ENCODE results near the gene PPFIA3.

PPFIA3 gene

DNA sequence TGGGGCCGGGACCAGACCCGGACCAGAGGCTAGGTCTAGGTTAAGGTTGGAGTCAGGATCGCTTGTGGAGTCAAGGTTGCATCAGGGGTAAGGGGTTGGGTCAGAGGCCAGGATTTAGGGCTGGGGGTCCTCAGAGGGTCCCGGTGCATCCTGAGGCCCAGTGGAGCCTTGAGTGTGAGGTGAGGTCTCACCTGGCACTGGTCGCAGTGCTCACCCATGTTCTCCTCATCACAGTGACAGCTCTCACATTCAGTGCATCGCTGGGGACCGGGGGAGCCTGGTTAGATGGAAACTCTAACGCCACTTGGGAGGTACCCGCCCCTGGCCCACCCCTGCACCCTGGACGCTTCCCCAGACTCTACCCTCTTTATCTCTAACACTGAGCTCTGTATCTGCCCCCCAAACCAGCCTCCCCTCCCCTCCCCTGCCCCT is 32.8 kb downstream of the PPFIA3 start:
- TF ChIP-seq CTCF (IDR thresholded peaks at IDR 0.05; ENCODE audit: insufficient read depth, low read length, poor library complexity, severe bottlenecking), result no peak
- no peaks in the 10 kb centered on the region for H3K36me3 ChIP-seq (ENCODE audit: control insufficient read depth, insufficient read depth, low read length)
- no peaks in the 10 kb centered on the region; the same call in none of the 2 replicates for H3K27me3 ChIP-seq (replicated peaks; ENCODE audit: control insufficient read depth, insufficient read depth, low read length)
- H3K4me3 ChIP-seq (replicated peaks; ENCODE audit: low read depth, low read length), result no peak overlapping the region
- no peak for DNase-seq (ENCODE audit: extremely low read depth, insufficient read length)

DNA sequence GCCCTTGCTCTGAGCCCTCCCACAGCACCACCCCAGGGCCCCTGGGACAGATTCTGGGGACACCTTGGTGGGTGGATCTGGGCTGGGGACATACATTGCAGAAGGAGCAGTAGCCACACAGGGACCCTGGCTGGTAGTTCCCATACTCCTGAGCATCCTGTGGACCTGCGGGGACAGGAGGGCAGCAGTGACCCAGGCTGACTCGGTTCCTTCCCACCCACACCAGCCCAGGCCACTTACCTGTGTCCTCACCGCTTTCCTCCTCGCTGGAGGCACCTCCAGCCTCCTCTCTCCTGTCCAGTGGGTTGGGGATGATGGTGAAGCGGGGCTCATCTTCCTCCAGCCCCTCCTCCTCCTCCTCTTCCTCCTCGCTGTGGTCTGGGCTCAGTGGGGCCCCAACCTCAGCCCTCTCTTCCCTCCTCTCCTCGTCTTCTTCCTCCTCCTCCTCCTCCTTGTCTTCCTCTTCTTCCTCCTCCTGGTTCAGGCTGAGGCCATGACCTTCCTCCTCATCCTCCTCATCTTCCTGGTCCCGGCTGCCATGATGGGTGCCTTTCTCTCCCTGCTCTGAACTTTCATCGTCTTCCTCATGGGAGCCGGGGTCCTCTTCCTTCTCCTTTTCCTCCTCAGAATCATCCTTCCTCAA is 33.9 kb downstream of the PPFIA3 start:
- Histone ChIP-seq H3K36me3 (ENCODE audit: control insufficient read depth, insufficient read depth, low read length) (no peaks in the 10 kb centered on the region), H3K4me3 (replicated peaks; ENCODE audit: low read depth, low read length) (no peak overlapping the region), H3K27me3 (replicated peaks; ENCODE audit: control insufficient read depth, insufficient read depth, low read length) (peaks cover 2% of the 10 kb centered on the region)
- no peak for TF ChIP-seq CTCF (IDR thresholded peaks at IDR 0.05; ENCODE audit: insufficient read depth, low read length, poor library complexity, severe bottlenecking)
- DNase-seq (ENCODE audit: extremely low read depth, insufficient read length), result no peak

GRCh38 chr19:49154279-49154678 is 34.9 kb downstream of the PPFIA3 start:
- TF ChIP-seq CTCF (IDR thresholded peaks at IDR 0.05; ENCODE audit: insufficient read depth, low read length, poor library complexity, severe bottlenecking), result no peak
- H3K27me3 ChIP-seq (replicated peaks; ENCODE audit: control insufficient read depth, insufficient read depth, low read length), result peaks cover 3% of the 10 kb centered on the region
- no peak overlapping the region for H3K4me3 ChIP-seq (replicated peaks; ENCODE audit: low read depth, low read length)
- no peaks in the 10 kb centered on the region for H3K36me3 ChIP-seq (ENCODE audit: control insufficient read depth, insufficient read depth, low read length)
- no peak for DNase-seq (ENCODE audit: extremely low read depth, insufficient read length)

DNA sequence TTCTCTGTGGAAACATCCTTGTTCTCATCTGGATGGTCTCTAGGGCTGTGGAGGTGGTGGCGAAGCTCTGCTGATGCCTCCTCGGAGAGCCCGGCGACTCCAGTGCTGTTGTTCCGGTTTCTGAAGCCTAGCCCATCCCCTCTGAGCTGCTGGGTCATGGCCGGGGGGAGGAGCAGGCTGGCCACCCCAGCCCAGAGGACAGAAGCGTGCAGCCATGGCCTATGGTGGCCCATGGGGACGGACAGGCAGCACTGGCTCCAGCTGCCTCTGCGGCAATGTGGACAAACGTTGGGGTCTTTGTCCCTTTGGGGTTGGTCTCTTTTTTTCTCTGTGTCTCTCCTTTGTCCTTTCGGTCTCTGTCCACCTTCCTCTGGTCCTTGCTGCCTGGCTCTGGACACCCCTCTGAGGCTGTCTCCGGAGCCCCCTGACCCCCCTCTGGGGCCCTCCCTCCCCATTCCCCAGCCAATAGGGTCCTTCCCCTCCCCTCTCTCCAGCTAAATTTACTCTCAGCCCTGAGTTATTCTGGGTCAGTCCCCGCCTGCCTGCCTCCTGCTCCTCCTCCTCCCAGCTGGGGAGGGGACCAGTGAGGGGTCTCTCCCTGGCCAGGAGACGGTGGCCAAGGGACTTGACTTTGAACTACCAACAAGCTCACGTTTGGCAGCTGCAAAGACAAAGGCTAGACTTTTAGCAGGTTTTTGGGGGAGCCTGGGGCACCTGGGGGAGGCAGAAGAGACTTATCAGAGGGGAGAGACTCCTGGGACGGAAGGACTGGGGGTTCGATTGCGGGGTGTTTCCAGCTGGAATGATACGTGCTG is 35.9 kb downstream of the PPFIA3 start, which contains the start of gene HRC:
TSS of gene HRC (minus strand) at position 392 of the 815 bp plus-strand sequence. CDS start at position 233, 159 bp downstream.
- no peak for DNase-seq (ENCODE audit: extremely low read depth, insufficient read length)
- H3K36me3 ChIP-seq (ENCODE audit: control insufficient read depth, insufficient read depth, low read length), result no peaks in the 10 kb centered on the region
- H3K4me3 ChIP-seq (replicated peaks; ENCODE audit: low read depth, low read length), result no peak within 1 kb of the TSS
- no peak for TF ChIP-seq CTCF (IDR thresholded peaks at IDR 0.05; ENCODE audit: insufficient read depth, low read length, poor library complexity, severe bottlenecking)
- peaks cover 3% of the 10 kb centered on the region for H3K27me3 ChIP-seq (replicated peaks; ENCODE audit: control insufficient read depth, insufficient read depth, low read length)

GRCh38 chr19:49155820-49156346 is 36.5 kb downstream of the PPFIA3 start:
- TF ChIP-seq CTCF (IDR thresholded peaks at IDR 0.05; ENCODE audit: insufficient read depth, low read length, poor library complexity, severe bottlenecking), result no peak
- no peak overlapping the region for H3K4me3 ChIP-seq (replicated peaks; ENCODE audit: low read depth, low read length)
- H3K36me3 ChIP-seq (ENCODE audit: control insufficient read depth, insufficient read depth, low read length), result no peaks in the 10 kb centered on the region
- no peak for DNase-seq (ENCODE audit: extremely low read depth, insufficient read length)
- H3K27me3 ChIP-seq (replicated peaks; ENCODE audit: control insufficient read depth, insufficient read depth, low read length), result peaks cover 3% of the 10 kb centered on the region
